Fibroblast of lung (primary cell): ENCODE measurements around the gene PDZRN4.

Experiments
- CTCF ChIP-seq, 2 donors: IDR thresholded peaks in 1 of 2; conservative IDR thresholded peaks in 1 of 2; 1 replicate in 1 of 2; 2 replicates in 1 of 2; pipeline ENCODE4 v1.5.1; 2011 to 2012; ENCODE audit warnings: low read length in 2 of 2, control low read depth in 1 of 2, inconsistent platforms in 1 of 2, low read depth in 1 of 2, mild to moderate bottlenecking in 1 of 2
- EZH2 ChIP-seq: IDR thresholded peaks from 2 replicates; pipeline ENCODE4 v1.5.1; 2012; ENCODE audit warnings: low read length, control low read depth, mild to moderate bottlenecking; ENCODE audit errors: missing control alignments

GRCh38 chr12:41442896-41443295 lies 254.8 kb downstream of the PDZRN4 start:
- no peak for TF ChIP-seq CTCF (conservative IDR thresholded peaks at IDR 0.05 in 1 of 2, IDR thresholded peaks at IDR 0.05 in 1 of 2; ENCODE audit: low read depth in 1 of 2, low read length in 2 of 2)
- TF ChIP-seq EZH2, result no peak
